ENCODE measurements around the gene PTPRN2.
A peak's percentile ranks its signal among the peaks of the same experiment; 100 is the strongest.
"Not testable (repeated sequence)": the region's sequence is repeated elsewhere in the genome, so short reads cannot be mapped to it uniquely, and the experiment has no call there.

PTPRN2 gene

GRCh38 chr7:158409816-158410330 is 177.8 kb downstream of the PTPRN2 start:
- TF ChIP-seq CTCF (IDR thresholded peaks at IDR 0.05; ENCODE audit: borderline replicate concordance, control extremely low read depth, extremely low read depth, insufficient read depth, missing control alignments) = no peak
- in situ Hi-C loops (cut with MboI; ENCODE audit: low sequenced_read_pairs, unreplicated experiment) = no loop called here
- no peak for DNase-seq (ENCODE audit: low spot score)

- no peak for DNase-seq (ENCODE audit: low spot score)
- no peak for TF ChIP-seq CTCF (IDR thresholded peaks at IDR 0.05; ENCODE audit: borderline replicate concordance, control extremely low read depth, extremely low read depth, insufficient read depth, missing control alignments)
- in situ Hi-C loops (cut with MboI; ENCODE audit: low sequenced_read_pairs, unreplicated experiment) = no loop called here
Measured at GRCh38 chr7:158409120-158409519, 178.5 kb downstream of the PTPRN2 start.

- in situ Hi-C loops (cut with MboI; ENCODE audit: low sequenced_read_pairs, unreplicated experiment) = no loop called here
- no peak for TF ChIP-seq CTCF (IDR thresholded peaks at IDR 0.05; ENCODE audit: borderline replicate concordance, control extremely low read depth, extremely low read depth, insufficient read depth, missing control alignments)
- no peak for DNase-seq (ENCODE audit: low spot score)
Measured at GRCh38 chr7:158408318-158408920, 179.2 kb downstream of the PTPRN2 start.

GRCh38 chr7:158407581-158408317 is 179.9 kb downstream of the PTPRN2 start:
- no peak for DNase-seq (ENCODE audit: low spot score)
- peak; percentile 20 for TF ChIP-seq CTCF (IDR thresholded peaks at IDR 0.05; ENCODE audit: borderline replicate concordance, control extremely low read depth, extremely low read depth, insufficient read depth, missing control alignments)
- in situ Hi-C loops (cut with MboI; ENCODE audit: low sequenced_read_pairs, unreplicated experiment) = no loop called here

- no peak for TF ChIP-seq CTCF (IDR thresholded peaks at IDR 0.05; ENCODE audit: borderline replicate concordance, control extremely low read depth, extremely low read depth, insufficient read depth, missing control alignments)
- in situ Hi-C loops (cut with MboI; ENCODE audit: low sequenced_read_pairs, unreplicated experiment) = no loop called here
- no peak for DNase-seq (ENCODE audit: low spot score)
Measured at GRCh38 chr7:158406801-158407200, 180.8 kb downstream of the PTPRN2 start.

- in situ Hi-C loops (cut with MboI; ENCODE audit: low sequenced_read_pairs, unreplicated experiment) = no loop called here
Measured at GRCh38 chr7:158406364-158406763, 181.3 kb downstream of the PTPRN2 start.

GRCh38 chr7:158405771-158406170 is 181.9 kb downstream of the PTPRN2 start:
- DNase-seq (ENCODE audit: low spot score); in situ Hi-C loops (cut with MboI; ENCODE audit: low sequenced_read_pairs, unreplicated experiment): not testable (repeated sequence)

More at GRCh38 chr7:158406364-158406763, 181.3 kb downstream of the PTPRN2 start:
- DNase-seq (ENCODE audit: low spot score) = no peak
- TF ChIP-seq CTCF (IDR thresholded peaks at IDR 0.05; ENCODE audit: borderline replicate concordance, control extremely low read depth, extremely low read depth, insufficient read depth, missing control alignments) = no peak
